Activated naive CD4-positive, alpha-beta T cell treated with anti-CD3 and anti-CD28 coated beads, Interleukin-2, amount 50 U/mL, for 16 hours (primary cell): ENCODE results near the gene C4BPA.

Experiments
- DNase-seq: peaks from one replicate; pipeline ENCODE4 v3.0.0-alpha.2; 2020

The C4BPA gene

GRCh38 chr1:207103892-207104373 lies at the start of gene C4BPA:
Gene C4BPA (plus strand): TSS chr1:207104233. CDS start chr1:207113026, 8,793 bp downstream.
- DNase-seq: no peak

- DNase-seq: no peak
Observed at GRCh38 chr1:207054491-207054890, 49.5 kb upstream of the C4BPA start.

GRCh38 chr1:207055386-207056001 lies 48.5 kb upstream of the C4BPA start:
- no peak for DNase-seq

GRCh38 chr1:207056673-207057072 lies 47.4 kb upstream of the C4BPA start:
- no peak for DNase-seq

DNA sequence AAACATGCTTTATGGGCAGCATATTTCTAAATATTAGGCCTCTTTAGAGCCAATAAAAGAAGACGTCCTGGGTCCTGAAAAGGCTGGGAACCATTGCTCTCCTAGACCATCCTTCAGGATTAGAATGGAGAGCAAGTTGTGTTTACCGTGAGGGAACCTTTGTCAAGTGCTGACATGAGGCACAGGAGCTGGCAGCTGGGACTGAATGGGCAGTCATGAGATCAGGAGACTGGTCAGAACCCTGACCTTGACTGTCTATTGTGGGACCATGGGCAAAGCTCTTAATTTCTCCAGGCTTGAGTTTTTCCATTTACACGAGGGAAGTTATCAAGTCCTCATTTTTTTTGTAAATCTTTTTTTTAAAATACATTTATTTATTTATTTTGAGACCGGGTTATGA lies 45.8 kb upstream of the C4BPA start:
- DNase-seq: no peak

DNA sequence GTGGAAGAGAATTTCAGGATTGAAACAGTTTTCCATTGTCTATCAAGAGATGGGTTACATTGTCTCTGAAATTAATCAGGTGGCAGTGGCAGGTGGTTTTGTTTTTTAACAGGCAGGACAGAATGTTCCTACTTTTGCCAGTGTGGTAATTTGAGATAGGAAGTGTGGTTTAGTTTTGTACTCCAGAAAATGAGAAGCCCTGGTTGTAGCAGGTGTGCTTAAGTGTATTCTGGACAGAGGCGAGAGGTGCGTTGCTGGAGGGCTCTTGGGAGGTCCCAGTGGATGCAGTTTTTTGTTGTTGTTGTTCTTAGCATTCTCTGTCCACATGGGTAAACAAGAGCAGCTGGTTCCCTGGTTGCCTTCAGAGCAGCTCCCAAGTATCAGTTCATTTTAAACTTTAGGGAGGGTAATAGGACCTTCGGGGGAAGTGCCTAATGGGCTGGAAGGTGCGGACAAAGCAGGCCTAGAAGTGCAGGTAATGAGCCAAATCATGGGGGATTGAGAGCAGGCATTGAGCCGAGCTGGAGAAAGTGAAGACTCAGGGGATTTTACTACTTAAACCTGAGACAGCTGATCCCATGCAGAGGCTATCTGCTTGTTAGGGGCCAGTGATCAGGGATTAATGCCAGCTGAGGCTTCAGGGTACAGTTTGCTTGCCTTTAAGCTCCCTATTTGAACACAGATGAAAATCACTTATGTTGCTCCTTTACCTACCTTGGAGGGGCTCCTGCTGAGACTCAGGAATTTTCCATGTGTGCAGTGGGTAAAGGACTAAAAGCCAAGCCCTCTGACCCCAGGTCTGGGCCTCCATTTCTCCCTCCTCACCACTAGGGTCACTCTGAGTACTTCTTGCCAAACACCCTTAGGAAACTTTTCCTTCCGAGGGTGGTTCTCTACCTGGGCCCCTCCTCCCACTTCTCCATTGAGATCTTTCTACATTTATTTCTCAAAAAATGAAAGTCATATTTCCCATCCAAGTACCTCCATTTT lies 44.9 kb upstream of the C4BPA start:
- no peak for DNase-seq

- no peak for DNase-seq
Observed at GRCh38 chr1:207059881-207060280, 44.2 kb upstream of the C4BPA start.

DNA sequence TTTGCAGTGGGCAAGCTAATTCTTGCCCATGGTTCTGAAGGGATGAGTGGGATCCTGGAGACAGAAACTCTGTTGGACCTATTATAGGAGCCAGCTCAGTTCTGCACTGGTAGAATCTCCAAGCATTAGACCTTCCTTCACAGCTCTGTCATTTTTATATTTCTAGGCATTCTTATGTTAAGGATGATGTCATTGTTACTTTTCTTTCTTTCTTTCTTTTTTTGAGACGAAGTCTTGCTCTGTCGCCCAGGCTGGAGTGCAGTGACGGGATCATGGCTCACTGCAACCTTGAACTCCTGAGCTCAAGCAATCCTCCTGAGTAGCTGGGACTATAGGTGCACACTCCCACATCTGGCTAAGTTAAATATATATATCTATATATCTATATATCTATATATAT lies 43.4 kb upstream of the C4BPA start:
- DNase-seq: no peak

- DNase-seq: no peak
Observed at GRCh38 chr1:207062058-207062457, 42.0 kb upstream of the C4BPA start.

- no peak for DNase-seq
Observed at GRCh38 chr1:207063014-207063413, 41.0 kb upstream of the C4BPA start.

DNA sequence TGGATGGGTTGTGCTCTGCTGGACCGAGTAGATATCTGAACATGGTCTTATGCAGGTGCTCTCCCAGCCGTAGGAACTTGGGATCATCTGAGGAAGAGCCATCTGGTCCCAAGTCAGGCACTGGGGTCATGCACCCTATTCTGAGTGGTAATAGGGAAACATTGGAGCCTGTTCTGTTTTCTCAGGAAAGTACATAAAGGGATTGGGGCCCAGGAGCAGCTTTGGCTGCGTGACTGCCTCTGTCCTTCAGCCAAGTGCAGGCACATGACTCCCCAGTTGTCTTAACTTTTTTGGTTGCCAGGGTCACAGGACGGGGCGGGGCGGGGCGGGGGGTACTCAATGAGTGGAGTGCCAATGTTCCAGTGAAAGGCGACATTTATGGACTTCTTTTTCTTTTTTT lies 39.5 kb upstream of the C4BPA start:
- DNase-seq: no peak

DNA sequence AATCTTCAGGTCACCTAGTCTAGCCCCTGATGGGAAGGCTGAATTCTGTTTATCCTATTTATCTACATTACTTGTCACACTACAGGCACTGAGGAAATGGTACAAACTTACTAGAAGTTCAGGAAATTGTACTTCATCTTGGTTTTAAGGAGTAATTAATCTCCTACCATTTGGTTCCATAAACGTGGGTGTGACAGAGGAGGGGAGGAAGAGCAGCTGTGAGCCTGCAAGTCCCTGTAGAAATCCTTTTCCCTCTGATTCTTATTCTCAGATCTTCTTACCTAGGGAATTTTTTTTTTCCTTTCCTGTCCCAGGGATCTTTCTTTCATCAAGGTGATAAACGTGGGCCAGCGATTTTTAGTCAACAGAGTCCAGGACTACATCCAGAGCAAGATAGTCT lies 36.8 kb upstream of the C4BPA start:
- no peak for DNase-seq

- DNase-seq: no peak
Observed at GRCh38 chr1:207067665-207068064, 36.4 kb upstream of the C4BPA start.

DNA sequence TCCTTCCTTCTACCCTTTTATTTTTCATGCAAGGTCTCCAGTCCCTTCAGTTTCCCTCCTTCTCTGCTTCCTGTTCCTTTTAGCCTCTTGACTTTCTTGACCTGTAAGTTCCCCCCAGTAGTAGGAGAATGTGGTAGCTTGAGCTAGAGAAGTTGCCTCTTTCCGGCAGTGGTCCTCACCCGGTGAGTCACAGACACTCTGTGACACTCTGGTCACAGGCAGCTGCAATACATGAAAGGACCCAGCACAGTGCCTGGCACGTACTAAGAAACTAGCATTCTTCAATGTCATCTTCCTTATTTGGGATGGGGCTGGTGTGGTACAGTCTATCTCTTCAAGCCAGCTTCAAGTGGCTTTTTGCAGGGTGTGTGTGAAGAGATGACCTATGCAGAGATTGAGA lies 35.0 kb upstream of the C4BPA start:
- DNase-seq: no peak

DNA sequence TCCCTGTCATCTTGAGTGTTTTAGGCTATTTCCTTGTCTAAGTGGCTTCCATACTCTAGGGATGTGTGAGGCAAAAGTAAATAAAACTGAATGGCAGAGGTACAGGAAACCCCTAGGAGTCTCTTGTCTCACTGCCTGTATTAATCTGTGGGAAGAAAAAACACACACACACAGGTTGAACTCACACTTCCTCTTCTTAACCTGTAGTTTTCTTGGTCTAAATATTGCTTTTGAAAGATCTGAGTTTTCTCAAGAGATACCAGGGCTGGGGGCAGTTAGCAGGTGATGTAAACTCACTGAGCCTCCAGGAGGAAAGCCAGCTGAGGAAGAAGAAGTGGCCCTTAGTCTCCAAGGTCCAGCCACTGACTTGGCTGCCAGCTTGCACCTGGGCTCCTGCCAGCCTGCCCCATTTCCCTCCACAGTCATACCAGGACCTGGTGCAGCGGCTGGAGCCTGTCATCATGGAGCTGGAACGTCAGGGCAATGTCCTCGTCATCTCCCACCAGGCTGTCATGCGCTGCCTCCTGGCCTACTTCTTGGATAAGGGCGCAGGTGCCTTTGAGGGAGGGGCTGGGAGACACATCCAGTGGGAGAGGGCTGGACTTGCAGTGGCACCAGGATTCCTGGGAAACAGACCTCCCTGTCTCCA lies 34.1 kb upstream of the C4BPA start:
- no peak for DNase-seq

GRCh38 chr1:207070811-207071210 lies 33.2 kb upstream of the C4BPA start:
- no peak for DNase-seq

DNA sequence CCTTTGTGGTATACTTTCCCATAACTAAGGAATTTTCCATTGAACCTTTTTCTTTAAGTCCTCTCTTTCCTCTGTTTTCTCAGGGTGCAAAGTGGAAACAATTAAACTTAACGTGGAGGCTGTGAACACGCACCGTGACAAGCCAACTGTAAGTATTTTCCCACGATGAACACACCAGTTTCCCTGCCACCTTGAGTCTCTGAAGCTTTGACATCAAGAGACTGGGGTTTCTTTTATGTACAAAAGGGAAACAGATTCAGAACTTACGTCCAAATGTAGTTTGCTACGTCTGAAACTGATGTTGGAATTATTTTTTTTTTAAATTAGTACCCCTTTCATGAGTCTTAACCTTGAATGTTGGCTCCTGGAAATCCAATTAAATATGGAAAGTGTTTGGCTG lies 32.6 kb upstream of the C4BPA start:
- DNase-seq: no peak

DNA sequence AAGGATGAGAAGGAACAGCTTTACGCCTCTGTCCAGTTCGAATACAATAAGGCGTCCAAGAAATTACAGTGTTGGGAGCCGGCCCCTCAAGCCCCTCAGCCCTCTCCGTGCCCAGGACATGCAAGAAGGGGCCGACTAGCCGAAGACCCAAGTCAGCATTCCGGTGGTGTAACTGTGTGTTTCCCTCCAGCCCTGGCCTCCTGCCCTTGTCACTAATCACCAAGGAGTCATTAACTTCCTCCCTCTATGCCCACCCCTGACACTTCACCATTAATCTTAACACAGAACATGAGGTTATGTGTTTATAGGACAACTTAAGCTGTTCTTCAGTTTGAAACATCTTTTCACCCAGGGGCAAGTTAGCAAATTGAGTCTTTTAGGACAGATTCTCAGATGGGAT lies 31.8 kb upstream of the C4BPA start:
- DNase-seq: no peak

DNA sequence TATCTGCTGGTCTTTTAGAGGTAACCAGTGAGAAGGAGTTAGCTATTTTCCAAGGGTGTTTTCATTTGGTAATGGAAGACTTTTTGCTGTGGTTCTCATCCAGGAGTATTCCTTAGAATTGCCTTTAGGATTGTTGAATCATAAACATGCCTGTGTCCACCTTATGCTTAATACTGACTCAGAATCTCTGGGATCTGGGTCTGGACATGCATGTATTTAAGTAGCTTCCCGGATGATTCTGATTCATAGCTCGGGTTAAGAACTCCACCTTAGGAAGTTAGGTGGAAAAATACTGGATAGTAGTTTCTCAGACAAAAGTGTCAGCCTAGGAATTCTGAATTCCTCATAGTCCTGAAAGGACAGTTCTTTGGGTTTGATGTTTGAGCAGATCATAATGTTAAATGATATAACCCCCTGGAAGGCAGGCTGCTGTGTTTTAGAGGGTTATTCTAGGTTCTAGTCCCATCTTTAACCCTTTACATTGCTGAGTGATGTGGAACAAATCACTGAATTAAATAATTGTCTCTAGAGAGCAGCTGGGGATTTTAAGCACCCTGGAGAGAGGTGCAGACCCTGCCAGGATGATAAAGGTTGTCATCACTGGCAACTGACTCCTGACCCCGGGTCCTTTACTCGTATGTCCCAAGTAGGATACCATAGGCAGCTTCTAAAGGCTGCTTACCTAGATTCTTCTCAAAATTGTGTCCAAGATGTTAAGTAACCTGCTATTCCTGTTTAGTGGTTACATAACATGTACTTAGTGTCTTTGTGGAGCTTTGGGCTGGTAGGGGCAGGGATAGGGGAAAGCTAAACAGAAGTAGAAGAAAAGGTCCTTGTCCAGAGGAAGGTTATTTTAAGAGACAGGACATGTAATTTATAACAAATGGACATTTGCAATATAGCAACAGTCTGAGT lies 29.9 kb upstream of the C4BPA start:
- no peak for DNase-seq

GRCh38 chr1:207076181-207076955 lies 27.7 kb upstream of the C4BPA start:
- DNase-seq: no peak

DNA sequence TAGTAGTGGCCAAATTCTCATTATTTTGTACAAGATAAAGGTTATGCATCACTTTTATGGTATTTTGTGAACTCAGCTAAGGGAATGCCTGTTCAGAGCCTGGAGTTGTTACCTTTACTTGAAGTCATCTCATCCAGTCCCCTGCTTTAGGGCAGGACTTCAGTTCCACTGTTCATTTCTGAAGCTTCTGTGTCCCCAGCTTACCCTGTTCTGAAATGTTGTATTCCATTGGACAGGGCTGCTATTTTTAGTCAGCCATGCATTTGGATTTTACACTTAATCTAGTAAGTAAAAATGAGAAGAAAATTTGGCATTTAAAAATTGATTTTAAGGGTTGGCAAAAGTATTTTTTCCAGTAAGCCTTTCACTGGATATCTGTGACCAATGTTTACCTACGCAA lies 27.0 kb upstream of the C4BPA start:
- no peak for DNase-seq
